GM21390 (cell line): ENCODE results near the gene FOXI2.

Experiments
- ATAC-seq: cut with Tn5 transposase; IDR thresholded peaks from one replicate; pipeline ENCODE4 v1.9.1; 2021; ENCODE audit not compliant: unreplicated experiment

Gene FOXI2

DNA sequence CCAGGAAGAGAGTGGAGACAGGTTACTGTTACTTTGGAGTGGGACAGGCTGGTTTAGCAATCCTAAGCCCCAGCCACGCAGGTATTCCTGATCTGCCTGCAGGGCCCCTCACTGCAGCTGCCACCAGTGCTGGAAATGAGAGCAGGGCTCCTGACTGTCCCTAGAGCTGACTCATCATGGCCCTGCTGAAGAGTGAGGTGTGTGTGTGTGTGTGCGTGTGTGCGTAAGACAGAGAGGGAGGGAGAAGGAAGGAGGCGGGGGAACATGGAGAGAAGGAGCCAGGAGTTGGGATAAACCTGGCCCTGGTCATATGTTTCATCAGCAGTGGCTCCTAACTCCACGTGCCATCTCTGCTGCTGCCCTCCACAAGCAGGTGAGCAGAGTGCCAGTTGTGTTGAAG lies 3.6 kb downstream of the FOXI2 start:
- no peak for ATAC-seq

DNA sequence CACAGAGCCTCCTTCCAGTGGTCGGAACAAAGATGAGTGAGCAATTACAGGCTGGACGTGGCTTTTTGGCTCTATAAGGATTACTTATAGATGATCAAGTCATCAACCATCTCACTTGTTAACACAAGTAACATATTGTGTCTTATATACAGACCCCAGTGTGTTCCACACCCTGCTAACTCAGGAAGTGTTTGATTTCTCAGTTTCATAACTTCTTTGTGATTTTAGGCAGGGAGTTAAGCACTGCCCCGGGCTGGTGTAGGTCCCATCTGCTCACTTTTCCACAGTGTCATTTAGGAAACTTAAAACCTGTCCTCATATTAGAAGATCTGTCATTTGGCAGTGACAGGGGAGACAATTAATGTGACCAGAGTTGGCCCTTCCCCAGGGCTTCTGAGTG lies 6.2 kb downstream of the FOXI2 start:
- no peak for ATAC-seq

DNA sequence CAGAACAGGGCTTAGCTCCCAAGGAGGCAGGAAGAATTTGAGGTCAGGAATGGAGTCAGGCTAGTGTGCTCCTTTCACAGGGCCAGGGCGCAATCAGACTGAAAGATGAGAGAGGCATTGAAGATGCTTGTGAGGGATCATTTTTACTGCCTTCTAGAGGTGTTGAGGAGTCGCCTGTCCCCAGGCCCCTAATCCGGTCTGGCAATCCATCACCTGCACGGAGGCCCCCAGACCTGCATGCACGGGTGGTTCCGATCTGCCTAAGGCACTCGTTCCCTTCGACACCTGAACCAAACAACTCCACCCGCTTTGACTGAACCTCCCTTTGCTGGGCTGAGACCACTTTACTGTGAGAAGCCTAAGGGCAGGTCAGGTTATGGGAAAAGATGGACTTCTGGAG lies 8.0 kb downstream of the FOXI2 start:
- ATAC-seq, result no peak

DNA sequence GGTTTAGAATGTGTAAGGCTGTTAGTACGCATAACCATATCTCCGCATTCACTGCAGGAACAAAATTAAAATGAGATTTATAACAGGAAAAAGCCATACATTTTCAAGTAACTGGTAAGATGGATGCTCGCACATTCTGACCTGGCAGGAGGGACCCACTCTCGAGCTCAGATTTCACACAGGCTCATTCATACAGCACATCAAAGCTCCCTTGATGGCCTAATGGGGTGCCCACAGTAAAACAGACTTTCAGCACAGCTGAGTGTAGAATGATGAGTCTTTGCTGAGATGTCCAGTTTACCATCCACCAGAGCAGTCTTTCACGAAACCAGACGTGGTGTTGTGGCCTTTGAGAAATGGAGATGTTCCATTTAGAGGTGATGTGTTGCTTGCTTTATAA lies 8.9 kb downstream of the FOXI2 start:
- ATAC-seq, result no peak

DNA sequence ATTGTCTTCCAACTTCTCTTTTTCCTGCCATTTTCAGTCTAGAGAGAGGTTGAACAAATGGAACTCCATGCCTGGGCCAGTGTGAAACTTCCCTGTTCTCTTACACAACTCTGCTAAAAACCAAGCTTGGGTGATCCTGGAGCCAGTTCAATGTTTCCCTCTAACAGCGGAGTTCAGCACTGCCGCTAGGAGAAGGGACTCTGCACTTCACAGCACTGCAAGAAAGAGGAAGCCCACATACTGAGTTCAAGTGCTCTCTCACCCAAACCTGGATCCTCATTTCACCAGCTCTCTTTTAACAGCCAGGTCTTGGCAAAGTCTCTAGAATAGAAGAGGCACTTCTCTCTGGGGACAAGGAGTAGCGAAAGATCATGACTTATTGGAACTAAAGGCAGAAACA lies 18.8 kb downstream of the FOXI2 start:
- no peak for ATAC-seq

DNA sequence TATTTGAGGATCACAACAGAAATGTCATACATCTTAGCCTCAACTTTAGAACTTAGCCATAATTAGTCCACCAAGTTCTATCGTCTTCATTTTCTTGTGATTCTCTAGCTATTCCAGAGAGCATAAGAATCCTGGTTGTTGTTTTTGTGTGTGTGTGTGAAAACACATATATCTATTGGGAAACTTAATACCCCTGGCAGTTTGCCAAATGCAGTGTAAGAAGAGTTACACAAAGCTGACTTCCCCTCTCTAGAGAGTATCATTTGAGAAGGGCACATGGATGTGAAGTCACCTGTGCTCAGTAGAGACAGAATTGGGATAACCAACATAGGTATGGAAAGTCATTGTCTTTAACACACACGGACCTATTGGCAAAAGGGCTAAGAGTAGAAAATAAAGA lies 19.3 kb downstream of the FOXI2 start:
- ATAC-seq, result no peak

DNA sequence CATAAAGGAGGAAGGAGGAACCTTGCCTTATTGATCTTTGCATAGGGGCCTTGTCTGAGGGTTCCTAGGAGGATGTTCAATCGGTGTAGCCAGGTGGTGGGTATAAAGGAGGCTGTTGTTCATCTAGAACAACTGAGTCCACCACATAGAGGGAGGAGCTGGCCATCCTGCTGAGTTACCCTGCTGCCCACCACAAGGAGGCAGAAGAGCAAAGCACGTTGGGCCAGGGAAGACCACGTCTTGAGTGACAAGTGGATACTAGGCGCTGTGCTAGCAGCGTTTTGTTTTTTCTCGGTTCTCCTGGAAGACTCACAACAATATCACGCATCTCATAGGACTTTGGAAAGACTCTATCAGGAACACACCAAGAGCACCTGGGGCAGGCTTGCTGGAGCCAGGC lies 20.0 kb downstream of the FOXI2 start:
- no peak for ATAC-seq

DNA sequence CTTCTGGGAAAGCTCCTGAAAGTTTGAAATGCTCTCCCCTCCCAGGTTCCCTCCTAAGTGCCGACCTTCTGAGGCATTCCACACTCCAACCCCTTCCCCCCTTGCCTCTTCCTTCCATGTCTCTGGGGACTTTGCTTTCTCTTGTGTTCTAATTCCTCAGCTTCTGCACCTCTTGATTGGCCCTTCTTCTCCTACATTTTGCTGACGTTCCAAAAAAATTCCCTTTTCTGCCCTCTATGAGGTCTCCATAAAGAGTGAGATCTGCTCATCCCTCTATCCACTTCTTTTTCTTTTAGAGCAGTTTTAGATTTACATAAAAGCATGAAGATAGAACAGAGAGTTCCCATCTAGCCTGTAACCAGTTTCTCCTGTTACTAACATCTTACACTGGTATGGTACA lies 22.3 kb downstream of the FOXI2 start:
- no peak for ATAC-seq

DNA sequence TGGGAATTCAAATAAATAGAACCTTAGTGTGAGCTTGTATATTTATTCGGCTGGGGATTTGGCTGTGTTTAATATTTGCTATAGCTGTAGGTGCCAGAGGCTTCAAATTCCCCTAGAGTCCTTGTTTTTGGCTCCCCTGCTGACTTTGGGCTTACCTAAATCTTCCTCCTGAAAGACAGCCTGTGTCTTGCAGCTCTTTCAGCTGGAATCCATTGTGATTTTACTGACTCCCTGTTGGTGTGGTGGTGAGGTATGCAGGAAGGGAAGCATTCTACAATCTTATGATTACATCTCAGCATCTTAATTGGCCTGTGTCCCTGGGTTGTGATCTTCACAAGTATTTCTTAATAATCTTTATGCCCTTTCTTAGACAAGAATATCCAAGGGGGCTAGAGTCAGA lies 25.9 kb downstream of the FOXI2 start:
- ATAC-seq, result no peak

DNA sequence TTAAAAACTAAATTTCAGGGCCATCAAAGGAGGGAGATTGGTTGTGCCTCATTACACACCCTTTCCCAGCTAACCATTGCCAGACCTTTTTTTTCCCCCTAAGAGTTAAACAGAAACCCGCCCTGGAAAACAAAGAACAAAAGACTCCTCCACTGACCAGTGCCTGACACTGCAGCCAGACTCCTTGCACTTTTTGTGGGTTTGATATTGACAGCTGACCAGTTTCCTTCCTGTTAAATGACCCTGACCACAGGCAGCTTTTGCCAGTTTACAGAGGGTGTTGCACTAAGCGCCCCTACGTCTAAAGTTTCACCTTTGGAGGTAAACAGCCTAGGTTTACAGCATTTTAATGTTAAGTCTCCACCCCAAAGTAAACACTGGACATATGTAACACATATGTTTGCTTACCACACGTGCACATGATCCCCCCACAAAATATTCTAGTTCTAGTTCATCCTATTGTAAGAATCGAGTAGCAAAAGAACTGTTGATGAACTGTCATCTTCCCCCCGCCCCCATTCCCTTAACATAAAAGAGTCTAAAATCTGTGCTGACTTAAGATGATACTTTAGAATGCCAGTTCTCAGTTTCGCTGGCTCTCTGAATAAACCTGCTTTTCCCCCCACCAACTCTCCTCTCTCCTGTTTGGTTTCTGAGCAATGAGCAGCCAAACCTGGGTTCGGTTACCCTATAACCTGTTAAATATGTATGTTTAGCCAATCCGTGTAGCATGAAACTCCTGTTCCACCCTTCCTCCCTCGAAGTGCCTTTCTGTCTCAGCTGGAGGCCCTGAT lies 38.0 kb downstream of the FOXI2 start:
- no peak for ATAC-seq

DNA sequence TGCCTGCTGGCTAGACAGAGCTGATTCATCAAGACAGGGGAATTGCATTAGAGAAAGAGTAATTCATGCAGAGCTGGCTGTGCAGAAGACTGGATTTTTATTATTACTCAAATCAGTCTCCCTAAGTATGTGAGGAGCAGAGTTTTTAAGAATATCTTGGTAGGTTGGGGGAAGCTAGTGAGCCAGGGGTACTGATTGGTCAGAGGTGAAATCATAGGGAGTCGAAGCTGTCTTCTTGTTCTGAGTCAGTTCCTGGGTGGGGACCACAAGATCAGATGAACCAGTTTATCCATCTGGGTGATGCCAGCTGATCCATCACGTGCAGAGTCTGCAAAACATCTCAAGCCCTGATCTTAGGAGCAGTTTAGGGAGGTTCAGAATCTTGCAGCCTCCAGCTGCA lies 39.8 kb downstream of the FOXI2 start:
- ATAC-seq, result no peak

DNA sequence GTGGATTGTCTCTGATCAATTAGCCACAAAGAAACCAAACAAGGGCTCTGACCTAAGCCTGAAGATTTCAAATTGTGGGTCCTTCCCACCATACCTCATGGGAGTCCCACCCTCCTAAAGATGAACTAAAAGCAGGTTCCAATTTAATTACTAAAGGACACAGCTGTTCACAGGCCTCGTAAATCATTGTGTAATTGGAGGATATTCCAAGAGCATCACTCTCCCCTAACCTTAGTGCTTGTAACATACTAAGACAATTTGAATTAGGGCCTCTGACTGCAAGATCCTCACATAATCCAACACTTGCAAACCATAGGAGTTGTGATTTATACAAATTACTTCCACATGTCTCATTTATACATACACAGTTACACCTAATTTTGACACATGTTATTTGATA lies 44.4 kb downstream of the FOXI2 start:
- ATAC-seq, result no peak

DNA sequence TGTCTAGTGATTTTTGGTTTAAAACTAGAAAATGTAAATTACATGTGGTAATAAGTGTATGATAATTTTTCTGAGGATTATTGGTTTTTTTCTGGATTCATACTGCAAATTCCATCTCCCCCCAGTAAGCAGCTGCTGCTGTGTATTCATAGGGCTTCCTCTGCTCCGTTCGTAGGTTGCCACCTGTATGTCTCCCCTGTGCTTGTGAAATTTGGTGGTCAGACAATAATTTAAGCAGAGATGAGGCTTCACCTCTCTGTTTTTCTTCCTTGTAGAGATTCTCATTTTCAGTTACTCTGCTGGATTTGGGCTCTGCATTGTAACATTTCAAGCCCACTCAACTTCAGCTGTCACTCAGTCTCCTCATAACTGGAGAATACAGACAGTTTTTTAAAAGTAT lies 50.9 kb downstream of the FOXI2 start:
- ATAC-seq, result no peak

DNA sequence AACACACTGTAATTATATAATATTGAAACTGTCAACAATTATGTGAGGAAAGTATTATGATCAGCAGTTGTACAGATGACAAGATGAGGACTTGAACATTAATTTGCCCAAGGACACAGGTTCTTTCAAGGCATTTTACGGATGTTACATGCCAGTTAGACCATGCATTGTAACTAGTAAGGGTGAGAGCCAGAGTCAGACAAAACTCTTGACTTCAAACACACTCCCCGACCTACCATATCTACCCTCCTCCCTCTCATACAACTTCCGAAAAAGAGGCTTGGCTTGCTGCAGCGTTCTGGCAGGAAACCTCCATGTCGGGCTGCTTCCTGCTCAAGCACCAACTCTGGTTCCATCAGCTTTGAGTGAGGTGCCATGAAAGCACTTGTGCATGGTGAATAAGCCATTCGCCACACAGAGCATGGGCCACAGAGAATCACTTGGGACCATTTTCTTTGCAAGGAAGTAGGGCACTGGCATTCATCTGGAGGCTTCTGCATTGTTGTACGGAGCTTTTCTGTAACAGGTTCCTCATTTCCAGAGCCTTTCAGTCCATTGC lies 53.2 kb downstream of the FOXI2 start:
- no peak for ATAC-seq
